Measurements from ENCODE around the gene TRPV6. TPM values are rescaled to one million over a fixed set of nuclear protein-coding genes. Genes with fewer than 3 reads are reported as not detected.

TRPV6 gene
- total and polyA plus RNA-seq, 2 of the 4 experiments (the other 2 are of a cell fraction): 0.03 TPM; not detected in 1

DNA sequence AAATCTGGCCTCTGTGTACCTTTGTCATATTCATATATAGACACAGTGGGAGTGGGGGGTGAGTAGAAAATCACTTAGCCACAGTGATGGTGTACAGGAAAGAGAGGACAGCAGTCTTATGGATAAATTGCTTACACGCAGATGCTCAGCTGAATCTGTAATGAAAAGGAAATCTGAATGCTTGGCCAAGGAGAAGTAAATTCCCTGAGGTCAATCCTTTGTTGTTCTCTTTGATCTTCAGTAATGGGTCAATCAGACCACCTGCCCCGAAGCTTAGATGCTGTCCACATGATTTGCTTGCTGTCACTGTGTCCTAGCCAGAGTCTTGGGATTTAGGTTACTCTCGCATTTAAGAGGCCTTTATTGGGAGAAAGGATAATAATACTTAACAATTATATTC is 49.1 kb downstream of the TRPV6 start:
- Histone ChIP-seq H3K23ac (ENCODE audit: low read depth, low read length) (no peak overlapping the region), H3K9ac (ENCODE audit: low read depth, low read length) (no peak overlapping the region), H3K9me1 (ENCODE audit: insufficient read depth, low read length) (no peaks in the 10 kb centered on the region), H3K4me1 (ENCODE audit: control insufficient read depth, insufficient read depth, low read length) (no peaks in the 10 kb centered on the region), H2BK5ac (ENCODE audit: low read depth, low read length, poor library complexity, severe bottlenecking) (no peak overlapping the region), H2BK20ac (ENCODE audit: low read depth, low read length) (no peak overlapping the region), H3K79me1 (ENCODE audit: low read depth in 1 of 2, low read length in 2 of 2) (no peaks in the 10 kb centered on the region), H3K4me2 (ENCODE audit: low read depth, low read length) (no peak overlapping the region), H2AFZ (replicated peaks; ENCODE audit: low read length, poor library complexity) (no peak overlapping the region), H4K20me1 (ENCODE audit: insufficient read depth, low read length) (no peaks in the 10 kb centered on the region), H4K5ac (ENCODE audit: low read depth, low read length) (no peak overlapping the region), H3K27me3 (ENCODE audit: control insufficient read depth, insufficient read depth, low read length) (no peaks in the 10 kb centered on the region), H3K9me3 (ENCODE audit: control insufficient read depth, insufficient read depth, low read length) (no peaks in the 10 kb centered on the region), H4K91ac (ENCODE audit: insufficient read depth, low read depth, low read length) (no peak overlapping the region), H2BK15ac (ENCODE audit: low read depth, low read length) (no peak overlapping the region), H3K4me3 (ENCODE audit: insufficient read depth, low read depth, low read length) (no peak overlapping the region), H2AK9ac (replicated peaks; ENCODE audit: low read depth, low read length, poor library complexity) (no peak overlapping the region), H2AK5ac (ENCODE audit: low read depth, low read length) (no peak overlapping the region), H3K27ac (ENCODE audit: insufficient read depth, low read length) (no peak overlapping the region), H3K56ac (ENCODE audit: extremely low read depth, insufficient read depth, low read length) (no peak overlapping the region), H2BK120ac (ENCODE audit: low read depth, low read length) (no peak overlapping the region), H3K18ac (ENCODE audit: low read depth, low read length) (no peak overlapping the region), H4K8ac (ENCODE audit: low read depth in 2 of 2, low read length in 2 of 2) (no peak overlapping the region), H3K14ac (replicated peaks; ENCODE audit: low read depth, low read length) (no peak overlapping the region), H3K4ac (ENCODE audit: low read depth, low read length) (no peak overlapping the region), H3K36me3 (ENCODE audit: control insufficient read depth, insufficient read depth, low read length) (no peaks in the 10 kb centered on the region)
- in situ Hi-C loops (cut with MboI; ENCODE audit: low sequenced_read_pairs) (no loop called here), intact Hi-C loops (cut with micrococcal nuclease) (no loop called here), dilution Hi-C loops (cut with HindIII; ENCODE audit: low sequenced_read_pairs, unreplicated experiment) (no loop called here)
- no peak for DNase-seq
- TF ChIP-seq POLR2A (IDR thresholded peaks at IDR 0.05; ENCODE audit: low read depth, low read length): no peak
- no peak for TF ChIP-seq RCOR1 (IDR thresholded peaks at IDR 0.05; ENCODE audit: insufficient replicate concordance, low read length)
- ATAC-seq (ENCODE audit: low read depth): no peak
- ChIA-PET CTCF (no interaction called here), POLR2A (ENCODE audit: unreplicated experiment) (no interaction called here)
- no CpG with 5 or more reads among the region's 3 CpGs for WGBS, 2 experiments (ENCODE audit: extremely low coverage in 2 of 2, insufficient read length in 1 of 2)
- BruUV-seq (replicated peaks): no TSS peak
